Activated T-helper 17 cell treated with anti-CD3 and anti-CD28 coated beads, Interleukin-2, amount 50 U/mL, for 72 hours (primary cell): ENCODE data around the gene HNRNPC. TPM values are rescaled to one million over a fixed set of nuclear protein-coding genes. Genes with fewer than 3 reads are reported as not detected.
"Not testable (repeated sequence)": the region's sequence is repeated elsewhere in the genome, so short reads cannot be mapped to it uniquely, and the experiment has no call there.

Experiments
- ATAC-seq: fragments of 150-1000 bp; cut with Tn5 transposase; replicated peaks from 2 replicates; pipeline ENCODE4 v1.10.0; 2021; ENCODE audit warnings: mild to moderate bottlenecking, moderate library complexity
- H3K27ac Mint-ChIP-seq: one replicate; pipeline ENCODE4 v1.8.0; 2022; ENCODE audit warnings: mixed read lengths
- H3K27me3 Mint-ChIP-seq: one replicate; pipeline ENCODE4 v1.8.0; 2022; ENCODE audit warnings: mixed read lengths
- H3K36me3 Mint-ChIP-seq: one replicate; pipeline ENCODE4 v1.8.0; 2022; ENCODE audit warnings: low read depth, mild to moderate bottlenecking, mixed read lengths
- H3K4me1 Mint-ChIP-seq: one replicate; pipeline ENCODE4 v1.8.0; 2022; ENCODE audit warnings: mixed read lengths
- H3K4me3 Mint-ChIP-seq: one replicate; pipeline ENCODE4 v1.8.0; 2022; ENCODE audit warnings: mild to moderate bottlenecking, mixed read lengths
- H3K9me3 Mint-ChIP-seq: one replicate; pipeline ENCODE4 v1.8.0; 2022; ENCODE audit warnings: mixed read lengths
- total RNA-seq, 2 donors: library from RNA; stranded (reverse); gene quantifications; one replicate each; pipeline ENCODE4 v1.2.3, GENCODE V29; 2022

The HNRNPC gene
- total RNA-seq, 2 donors from 2014 or later: 720 to 984 TPM

DNA sequence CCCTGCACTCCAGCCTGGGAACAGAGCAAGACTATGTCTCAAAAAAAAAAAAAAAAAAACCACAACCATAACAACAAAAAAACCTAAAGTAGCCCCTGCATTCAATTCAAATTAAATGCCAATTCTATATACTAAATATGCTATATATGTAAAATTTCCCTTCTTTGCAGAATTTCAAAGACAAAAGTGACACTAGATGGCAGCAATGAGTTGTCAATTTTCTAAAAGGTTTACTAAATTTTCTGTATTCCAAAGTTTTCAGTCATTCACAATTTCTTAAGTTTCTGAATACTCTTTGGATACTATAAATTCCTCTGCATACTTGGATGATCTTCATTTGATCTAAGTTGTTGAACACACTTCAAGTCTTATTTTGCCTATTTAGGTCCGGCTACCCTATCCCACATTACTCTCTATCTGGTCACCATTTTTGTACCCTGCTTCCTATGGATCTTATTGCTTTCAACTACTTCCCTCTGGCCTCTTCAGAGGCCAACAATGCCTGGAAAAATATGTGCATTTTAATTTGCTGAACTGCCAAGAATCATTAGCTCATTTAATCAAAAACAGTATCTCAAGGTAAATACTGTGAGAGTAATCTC, 27.9 kb downstream of the HNRNPC start:
- no peaks in the 10 kb centered on the region for H3K27me3 Mint-ChIP-seq
- H3K9me3 Mint-ChIP-seq: no peaks in the 10 kb centered on the region
- H3K36me3 Mint-ChIP-seq: peaks cover 98% of the 10 kb centered on the region
- peak overlapping the region; percentile 9 for H3K4me3 Mint-ChIP-seq
- peak overlapping the region; percentile 12 for H3K27ac Mint-ChIP-seq
- H3K4me1 Mint-ChIP-seq: peaks cover 16% of the 10 kb centered on the region
- no peak for ATAC-seq

DNA sequence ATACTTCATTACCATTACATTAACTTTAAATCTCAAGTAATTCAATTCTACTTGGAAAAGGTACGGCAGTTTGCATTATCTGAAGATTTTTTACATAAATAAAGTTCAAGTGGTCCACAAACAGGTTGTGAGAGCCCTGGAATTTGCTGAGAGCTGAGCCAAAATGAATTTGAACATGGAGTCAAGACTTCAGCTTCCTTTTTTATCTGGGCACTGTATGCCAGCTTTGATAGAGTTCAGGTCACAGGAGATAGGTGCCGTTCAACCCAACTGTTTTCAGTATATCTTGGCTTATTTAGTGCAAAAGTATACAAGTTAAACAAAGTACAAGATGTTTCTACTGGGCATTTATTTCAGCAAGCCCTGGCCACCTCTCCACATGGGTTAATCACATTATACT, 28.8 kb downstream of the HNRNPC start:
- no peaks in the 10 kb centered on the region for H3K27me3 Mint-ChIP-seq
- no peak for ATAC-seq
- no peak overlapping the region for H3K27ac Mint-ChIP-seq
- H3K4me3 Mint-ChIP-seq: no peak overlapping the region
- no peaks in the 10 kb centered on the region for H3K9me3 Mint-ChIP-seq
- H3K4me1 Mint-ChIP-seq: peaks cover 16% of the 10 kb centered on the region
- peaks cover 99% of the 10 kb centered on the region for H3K36me3 Mint-ChIP-seq

- peaks cover 23% of the 10 kb centered on the region for H3K4me1 Mint-ChIP-seq
- no peaks in the 10 kb centered on the region for H3K27me3 Mint-ChIP-seq
Observed at GRCh38 chr14:21238823-21239518, 30.3 kb downstream of the HNRNPC start.

GRCh38 chr14:21236948-21237797, 32.1 kb downstream of the HNRNPC start:
- peaks cover 99% of the 10 kb centered on the region for H3K36me3 Mint-ChIP-seq
- H3K27me3 Mint-ChIP-seq: no peaks in the 10 kb centered on the region
- ATAC-seq: no peak
- peaks cover 31% of the 10 kb centered on the region for H3K4me1 Mint-ChIP-seq
- no peak overlapping the region for H3K27ac Mint-ChIP-seq
- peak overlapping the region; percentile 47 for H3K4me3 Mint-ChIP-seq
- no peaks in the 10 kb centered on the region for H3K9me3 Mint-ChIP-seq

More at GRCh38 chr14:21238823-21239518, 30.3 kb downstream of the HNRNPC start:
- Mint-ChIP-seq H3K36me3 (peaks cover 99% of the 10 kb centered on the region), H3K4me3 (peak overlapping the region; percentile 12), H3K9me3 (no peaks in the 10 kb centered on the region), H3K27ac (no peak overlapping the region)
- no peak for ATAC-seq

DNA sequence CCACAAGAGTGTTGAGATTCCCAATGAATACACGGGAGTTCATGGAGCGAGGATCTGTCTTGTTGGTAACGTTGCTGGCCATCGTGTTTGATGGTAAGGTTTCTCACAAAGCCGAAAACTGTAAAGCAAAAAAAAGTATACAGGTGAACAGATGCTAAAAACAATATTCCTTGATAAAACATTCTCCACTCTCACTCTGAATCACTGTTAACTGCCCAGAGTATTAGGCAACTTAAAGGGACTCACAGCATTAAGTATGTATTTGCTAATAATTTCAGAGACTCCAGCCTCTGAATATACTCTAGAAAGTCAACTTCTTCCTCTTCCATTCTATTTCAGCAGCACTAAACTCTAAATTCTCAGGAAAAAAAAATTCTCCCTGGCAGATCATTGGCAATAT, 35.1 kb downstream of the HNRNPC start:
- no peaks in the 10 kb centered on the region for H3K27me3 Mint-ChIP-seq
- peaks cover 100% of the 10 kb centered on the region for H3K36me3 Mint-ChIP-seq
- H3K4me1 Mint-ChIP-seq: peaks cover 49% of the 10 kb centered on the region
- H3K9me3 Mint-ChIP-seq: no peaks in the 10 kb centered on the region
- no peak for ATAC-seq
- H3K4me3 Mint-ChIP-seq: peak overlapping the region; percentile 47
- H3K27ac Mint-ChIP-seq: peak overlapping the region; percentile 46

- Mint-ChIP-seq H3K36me3 (peaks cover 100% of the 10 kb centered on the region), H3K4me3 (peak overlapping the region; percentile 47), H3K4me1 (peaks cover 49% of the 10 kb centered on the region), H3K27ac (peak overlapping the region; percentile 46), H3K9me3 (no peaks in the 10 kb centered on the region), H3K27me3 (no peaks in the 10 kb centered on the region)
- peak; percentile 43 for ATAC-seq
Observed at GRCh38 chr14:21233457-21234076, 35.7 kb downstream of the HNRNPC start.

GRCh38 chr14:21231020-21231652, 38.1 kb downstream of the HNRNPC start:
- Mint-ChIP-seq H3K9me3 (no peaks in the 10 kb centered on the region), H3K4me1 (peaks cover 56% of the 10 kb centered on the region), H3K36me3 (peaks cover 100% of the 10 kb centered on the region), H3K4me3 (peak overlapping the region; percentile 64), H3K27ac (peak overlapping the region; percentile 85), H3K27me3 (no peaks in the 10 kb centered on the region)
- peak; percentile 26 for ATAC-seq

GRCh38 chr14:21229821-21230220, 39.4 kb downstream of the HNRNPC start:
- peak overlapping the region; percentile 85 for H3K27ac Mint-ChIP-seq
- peak; percentile 70 for ATAC-seq
- H3K4me3 Mint-ChIP-seq: peak overlapping the region; percentile 64
- H3K9me3 Mint-ChIP-seq: no peaks in the 10 kb centered on the region
- peaks cover 100% of the 10 kb centered on the region for H3K36me3 Mint-ChIP-seq
- H3K4me1 Mint-ChIP-seq: peaks cover 51% of the 10 kb centered on the region
- H3K27me3 Mint-ChIP-seq: no peaks in the 10 kb centered on the region

DNA sequence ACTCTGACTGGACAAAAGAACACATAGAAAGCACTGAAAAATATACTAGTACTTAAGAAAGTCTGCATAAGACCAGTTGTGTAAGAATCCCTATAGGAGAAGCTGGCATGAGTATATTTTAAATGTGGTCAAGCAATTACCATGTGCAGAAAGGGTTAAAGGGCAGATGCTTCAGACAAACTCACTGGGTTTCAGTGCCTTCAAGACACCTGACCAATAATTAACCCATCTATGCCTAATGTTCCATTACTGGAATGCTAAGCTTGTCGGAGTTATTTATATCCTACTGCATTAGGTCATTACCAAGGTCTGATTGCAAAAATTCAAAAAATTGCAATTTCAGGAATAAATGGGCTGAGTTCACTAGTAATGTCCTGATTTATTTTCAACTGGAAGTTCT, 41.3 kb downstream of the HNRNPC start:
- Mint-ChIP-seq H3K27me3 (no peaks in the 10 kb centered on the region), H3K36me3 (peaks cover 100% of the 10 kb centered on the region), H3K9me3 (no peaks in the 10 kb centered on the region), H3K27ac (no peak overlapping the region), H3K4me1 (peaks cover 51% of the 10 kb centered on the region), H3K4me3 (no peak overlapping the region)
- ATAC-seq: no peak

- Mint-ChIP-seq H3K36me3 (peaks cover 100% of the 10 kb centered on the region), H3K4me1 (peaks cover 53% of the 10 kb centered on the region), H3K27me3 (no peaks in the 10 kb centered on the region), H3K27ac (peak overlapping the region; percentile 11), H3K9me3 (no peaks in the 10 kb centered on the region), H3K4me3 (peak overlapping the region; percentile 2)
- no peak for ATAC-seq
Observed at GRCh38 chr14:21227150-21227549, 42.1 kb downstream of the HNRNPC start.

DNA sequence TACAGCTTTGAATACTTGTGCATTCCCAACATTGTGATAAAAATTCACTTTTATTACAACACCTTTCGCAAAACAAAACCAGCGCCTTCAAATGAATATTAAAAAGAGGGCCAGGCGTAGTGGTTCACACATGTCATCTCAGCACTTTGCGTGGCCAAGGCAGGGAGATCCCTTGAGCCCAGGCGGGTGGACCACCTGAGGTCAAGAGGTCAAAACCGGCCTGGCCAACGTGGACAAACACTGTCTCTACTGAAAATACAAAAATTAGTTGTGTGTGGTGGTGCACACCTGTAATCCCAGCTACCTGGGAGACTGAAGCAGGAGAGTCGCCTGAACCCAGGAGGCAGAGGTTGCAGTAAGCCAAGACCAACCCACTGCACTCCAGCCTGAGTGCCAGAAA, 42.8 kb downstream of the HNRNPC start:
- H3K4me1 Mint-ChIP-seq: peaks cover 49% of the 10 kb centered on the region
- no peak overlapping the region for H3K4me3 Mint-ChIP-seq
- H3K27me3 Mint-ChIP-seq: no peaks in the 10 kb centered on the region
- H3K9me3 Mint-ChIP-seq: no peaks in the 10 kb centered on the region
- peaks cover 100% of the 10 kb centered on the region for H3K36me3 Mint-ChIP-seq
- no peak overlapping the region for H3K27ac Mint-ChIP-seq
- ATAC-seq: no peak

DNA sequence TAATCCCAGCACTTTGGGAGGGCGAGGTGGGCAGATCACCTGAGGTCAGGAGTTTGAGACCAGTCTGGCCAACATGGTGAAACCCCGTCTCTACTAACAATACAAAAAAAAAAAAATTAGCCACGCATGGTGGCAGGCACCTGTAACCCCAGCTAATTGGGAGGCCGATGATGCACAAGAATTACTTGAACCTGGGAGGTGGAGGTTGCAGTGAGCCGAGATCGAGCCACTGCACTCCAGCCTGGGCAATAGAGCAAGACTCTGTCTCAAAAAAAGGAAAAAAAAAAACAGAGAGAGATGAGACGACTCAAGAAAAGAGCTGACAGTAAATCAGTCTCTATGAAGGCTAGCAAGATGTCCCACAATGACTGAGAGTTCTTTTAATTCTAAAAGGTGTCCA, 44.1 kb downstream of the HNRNPC start:
- not testable (repeated sequence) for H3K27ac Mint-ChIP-seq, ATAC-seq, H3K4me3 Mint-ChIP-seq, H3K27me3 Mint-ChIP-seq, H3K9me3 Mint-ChIP-seq
- Mint-ChIP-seq H3K36me3 (peaks cover 100% of the 10 kb centered on the region), H3K4me1 (peaks cover 45% of the 10 kb centered on the region)

DNA sequence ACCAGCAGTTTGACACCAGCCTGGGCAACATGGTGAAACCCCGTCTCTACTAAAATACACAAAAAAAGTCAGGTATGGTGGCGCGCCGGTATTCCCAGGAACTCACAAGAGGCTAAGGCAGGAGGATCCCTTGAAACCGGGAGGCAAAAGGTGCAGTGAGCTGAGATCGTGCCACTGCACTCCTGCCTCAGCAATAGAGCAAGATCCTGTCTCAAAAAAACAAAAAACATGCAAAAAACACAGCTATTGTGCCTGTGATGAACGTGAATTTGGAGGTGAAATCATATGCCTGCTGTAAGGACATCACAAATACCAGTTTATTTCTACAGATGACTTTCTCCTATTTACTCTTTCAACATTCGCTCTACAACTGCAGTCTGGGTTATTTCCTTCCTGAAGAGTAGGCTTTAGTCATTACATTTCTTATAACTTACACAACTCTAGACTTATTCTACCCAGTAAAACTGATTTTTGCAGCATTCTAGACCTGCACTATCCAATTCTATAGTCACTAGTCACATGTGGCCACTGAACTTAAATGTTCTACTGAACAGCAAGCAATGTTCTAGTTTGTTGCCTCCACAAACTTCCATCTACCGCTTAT, 48.3 kb downstream of the HNRNPC start:
- Mint-ChIP-seq H3K4me3 (peak overlapping the region; percentile 48), H3K4me1 (peaks cover 45% of the 10 kb centered on the region), H3K27ac (peak overlapping the region; percentile 49), H3K27me3 (no peaks in the 10 kb centered on the region), H3K36me3 (peaks cover 100% of the 10 kb centered on the region), H3K9me3 (no peaks in the 10 kb centered on the region)
- peak; percentile 37 for ATAC-seq
